SKM-1 (cell line): Measurements from ENCODE around the gene PNPLA8.

Experiments used
- DNase-seq: peaks from one replicate; lab custom pipeline; 2025; ENCODE audit not compliant: unreplicated experiment; lab: John Stamatoyannopoulos, UW

Gene PNPLA8

DNA sequence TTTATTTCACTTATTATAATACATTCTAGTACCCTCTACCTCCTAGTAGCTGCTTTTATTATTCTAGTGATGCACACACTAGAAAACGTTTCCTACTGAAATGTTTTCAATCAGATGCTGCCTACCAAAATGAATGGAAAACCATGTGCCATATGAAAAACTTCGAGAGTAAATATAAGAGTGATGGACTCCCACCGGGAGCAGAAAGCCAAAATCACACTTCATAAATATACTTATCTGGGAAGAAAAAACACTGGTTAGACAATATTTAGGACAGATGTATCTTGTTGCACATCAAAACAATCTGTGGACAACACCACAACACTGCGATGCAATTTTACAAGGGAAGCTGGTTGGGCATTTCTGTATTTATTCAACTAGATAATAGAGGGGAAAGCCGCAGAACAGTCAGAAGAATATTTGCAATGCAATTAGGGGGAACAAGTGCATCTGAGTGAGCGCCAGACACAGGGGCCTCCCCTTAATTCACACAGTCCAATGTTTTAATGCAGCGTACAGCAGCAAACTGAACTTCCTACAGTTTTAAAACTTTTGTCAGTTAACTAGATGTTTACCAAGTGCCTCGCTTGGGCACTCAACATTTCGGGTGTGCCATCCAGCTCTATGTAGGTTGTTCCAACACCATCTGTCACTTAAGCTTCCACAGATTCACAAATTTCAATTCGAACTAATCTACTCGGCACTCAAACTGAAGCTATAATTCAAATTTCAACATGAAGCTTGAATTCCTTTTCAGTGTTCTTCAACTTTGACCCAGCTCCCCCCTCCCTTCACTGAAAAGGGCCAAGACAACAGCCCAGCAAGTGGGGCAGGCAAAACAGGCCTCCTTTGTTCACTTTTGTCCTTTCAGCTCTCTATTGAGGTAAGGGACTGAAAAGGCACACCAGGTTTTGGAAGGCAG, 77.1 kb downstream of the PNPLA8 start:
- DNase-seq = no peak

DNA sequence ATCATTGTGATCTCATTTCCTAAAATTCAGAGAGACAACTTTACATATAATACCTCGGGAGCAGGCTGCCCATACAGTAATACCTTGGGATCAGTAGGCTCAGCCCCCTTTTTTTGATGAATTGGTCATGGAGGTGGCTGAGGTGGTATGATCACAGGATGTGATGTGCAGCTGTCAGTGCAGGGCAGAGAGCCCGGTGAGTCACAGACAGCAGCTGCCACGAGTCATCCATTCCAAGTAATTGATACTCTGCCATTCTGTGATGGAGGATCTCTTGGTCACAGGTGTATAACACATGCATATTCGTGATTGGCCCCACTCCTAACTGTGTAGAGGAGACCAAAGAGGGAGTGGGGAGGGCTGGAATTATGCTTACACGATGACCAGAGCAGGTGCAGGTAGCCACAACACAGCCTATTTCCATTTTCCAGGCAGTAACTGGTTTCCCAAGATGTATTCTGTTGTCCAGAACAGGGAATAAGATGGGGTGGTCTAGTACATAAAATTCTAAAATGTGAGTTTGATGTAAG, 83.8 kb downstream of the PNPLA8 start:
- DNase-seq = no peak

DNA sequence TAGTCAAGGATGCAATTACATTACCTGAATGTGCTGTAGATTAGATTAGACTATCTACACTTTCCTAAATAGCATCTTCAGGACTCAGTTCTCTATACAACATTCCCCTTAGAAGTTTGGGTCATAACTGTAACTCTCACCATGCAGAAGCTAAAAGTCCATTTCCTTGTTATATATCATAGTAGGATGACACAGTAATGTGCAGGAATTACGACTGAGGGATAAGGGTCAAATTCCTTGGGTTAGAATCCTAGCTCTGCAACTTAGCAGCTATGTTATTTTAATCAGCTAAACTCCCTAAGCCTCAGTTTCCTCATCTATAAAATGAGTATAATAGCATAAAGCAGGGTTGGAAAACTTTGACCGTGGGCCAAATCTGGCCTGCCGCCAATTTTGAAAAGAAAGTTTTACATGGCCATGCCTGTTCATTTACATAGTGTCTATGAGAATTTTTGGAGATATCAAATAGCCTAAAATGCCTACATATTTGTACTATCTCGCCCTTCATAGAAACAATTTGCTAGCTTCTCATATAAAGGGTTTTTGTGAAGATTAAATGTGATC, 84.5 kb downstream of the PNPLA8 start:
- DNase-seq = no peak

GRCh38 chr7:108440613-108441012, 85.3 kb downstream of the PNPLA8 start:
- DNase-seq = no peak

GRCh38 chr7:108436906-108437305, 89.0 kb downstream of the PNPLA8 start:
- DNase-seq = no peak

GRCh38 chr7:108434010-108434409, 91.9 kb downstream of the PNPLA8 start:
- DNase-seq = no peak

GRCh38 chr7:108431099-108431498, 94.8 kb downstream of the PNPLA8 start:
- no peak for DNase-seq

DNA sequence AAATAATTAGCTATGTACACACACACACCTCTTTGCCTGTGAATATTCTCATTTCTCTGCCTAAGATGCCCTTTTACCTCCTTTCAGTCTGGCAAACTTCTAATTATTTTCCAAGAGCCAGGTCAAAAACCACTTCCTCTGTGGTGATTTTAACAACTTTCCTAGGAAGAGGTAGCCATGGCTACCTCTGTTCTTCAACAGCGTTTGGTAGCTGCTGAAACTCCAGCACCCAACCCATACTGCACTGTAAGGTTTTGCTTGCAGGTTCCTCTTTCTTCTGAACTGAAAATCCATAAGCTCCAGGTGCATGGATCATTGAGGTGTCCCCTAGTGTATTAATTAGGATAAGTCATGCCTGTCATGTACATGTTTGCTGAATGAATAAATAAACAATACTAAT, 95.3 kb downstream of the PNPLA8 start:
- no peak for DNase-seq

DNA sequence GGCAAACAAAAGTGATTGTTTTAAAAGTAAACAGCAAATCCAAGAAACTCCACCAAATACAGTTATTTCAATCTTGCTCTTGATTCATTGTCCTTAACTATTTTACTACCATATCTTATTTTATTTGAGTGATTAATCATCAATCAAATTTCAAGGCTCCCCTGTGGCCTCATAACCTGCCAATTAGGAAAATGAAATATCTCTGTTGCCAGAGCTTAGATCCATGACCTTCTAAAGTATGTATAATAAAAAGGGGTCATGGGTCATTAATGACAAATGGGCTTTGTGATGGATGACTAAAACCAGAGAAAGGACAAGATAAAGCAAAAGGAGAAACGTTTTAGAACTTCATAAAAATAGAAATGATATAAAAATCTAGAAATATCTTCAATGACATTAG, 98.2 kb downstream of the PNPLA8 start:
- no peak for DNase-seq

DNA sequence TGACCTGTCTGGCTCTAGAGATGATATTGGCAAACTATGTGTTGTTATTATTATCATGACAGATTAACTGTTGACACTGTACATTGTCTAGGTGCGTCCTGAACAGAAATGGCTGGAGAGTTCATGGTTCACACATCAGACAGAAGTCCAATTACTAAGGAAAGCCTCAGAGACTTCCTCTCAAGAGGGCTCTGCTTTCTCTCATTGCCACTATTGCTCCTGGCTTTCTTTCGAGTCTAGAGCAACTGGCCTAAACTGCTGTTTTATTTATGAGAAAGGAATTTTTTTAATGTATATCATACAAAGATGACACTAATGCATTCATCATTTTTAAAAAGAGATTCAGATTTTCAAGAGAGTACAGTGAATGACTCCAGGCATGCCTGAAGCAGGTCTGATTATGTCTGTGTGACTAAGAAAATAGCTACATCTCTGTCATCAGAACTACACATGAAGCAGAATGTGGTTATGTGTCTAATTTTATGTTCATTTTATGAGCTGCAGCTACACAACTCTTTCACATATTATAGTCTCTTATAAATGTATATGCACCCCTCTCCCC, 100.1 kb downstream of the PNPLA8 start:
- DNase-seq = no peak

GRCh38 chr7:108424013-108424412, 101.9 kb downstream of the PNPLA8 start:
- no peak for DNase-seq

GRCh38 chr7:108423089-108423989, 102.6 kb downstream of the PNPLA8 start:
- no peak for DNase-seq

GRCh38 chr7:108421720-108422331, 104.1 kb downstream of the PNPLA8 start:
- DNase-seq = no peak
